ENCODE data around the gene PDE11A. TPM values are rescaled to one million over a fixed set of nuclear protein-coding genes. Genes with fewer than 3 reads are reported as not detected.

Gene PDE11A
- total RNA-seq, 1 experiment from 2014 or later = 0.61 TPM

GRCh38 chr2:177897278-177897677 is 175.3 kb downstream of the PDE11A start:
- H3K9me2 ChIP-seq (ENCODE audit: insufficient read depth) = no peaks in the 10 kb centered on the region
- BruUV-seq (replicated peaks) = no TSS peak
- intact Hi-C loops (cut with micrococcal nuclease) = no loop called here
- ChIA-PET POLR2A (no interaction called here), RAD21 (ENCODE audit: low non-redundant PET in 1 of 2, low total read pairs in 2 of 2, uncharacterized antibody in 2 of 2, unreplicated experiment in 2 of 2) (no interaction called here), CTCF (interaction anchor here (1.5 kb wide), 1 partner anchor 9 kb away, joined by 3 read pairs; no protein-coding TSS in a partner anchor)
- no peak for ATAC-seq
- no peaks in the 10 kb centered on the region for H4K20me1 ChIP-seq (ENCODE audit: insufficient read depth)
- no peak overlapping the region for H2AFZ ChIP-seq (ENCODE audit: low read depth, low read length, poor library complexity, severe bottlenecking)
- H3K9me3 ChIP-seq (ENCODE audit: control insufficient read depth in 1 of 2, insufficient read depth in 1 of 2, low read depth in 1 of 2, low read length in 2 of 2) = no peaks in the 10 kb centered on the region
- H3K27ac ChIP-seq (ENCODE audit: low read depth, low read length) = no peak overlapping the region
- no peak overlapping the region for H3K4me2 ChIP-seq (ENCODE audit: low read length)
- no peaks in the 10 kb centered on the region for H3K79me2 ChIP-seq (ENCODE audit: insufficient read depth, low read length)
- no peaks in the 10 kb centered on the region for H3K4me1 ChIP-seq (ENCODE audit: control insufficient read depth in 1 of 2, insufficient read depth in 2 of 2, low read length in 2 of 2)
- H3K4me3 ChIP-seq (replicated peaks in 1 of 2; ENCODE audit: low read depth in 1 of 2, low read length in 2 of 2) = no peak overlapping the region
- TF ChIP-seq TCF7L2 (IDR thresholded peaks at IDR 0.05; ENCODE audit: borderline replicate concordance, extremely low read depth, insufficient read depth, insufficient read length) = no peak
- TF ChIP-seq CBX3 (IDR thresholded peaks at IDR 0.05; ENCODE audit: low read depth) = no peak
- no peak for TF ChIP-seq FOSL1 (IDR thresholded peaks at IDR 0.05; ENCODE audit: low read depth)
- no peak for TF ChIP-seq ELF1 (IDR thresholded peaks at IDR 0.05; ENCODE audit: borderline replicate concordance, low read depth)
- TF ChIP-seq JUND (IDR thresholded peaks at IDR 0.05) = no peak
- no peak for TF ChIP-seq ZBTB33 (IDR thresholded peaks at IDR 0.05; ENCODE audit: extremely low read depth, insufficient replicate concordance, low read length)
- TF ChIP-seq ZNF274 (IDR thresholded peaks at IDR 0.05; ENCODE audit: low read depth, low read length) = no peak
- TF ChIP-seq SRF (IDR thresholded peaks at IDR 0.05; ENCODE audit: low read depth) = no peak
- TF ChIP-seq ATF3 (IDR thresholded peaks at IDR 0.05) = no peak
- TF ChIP-seq, protein P1, sequence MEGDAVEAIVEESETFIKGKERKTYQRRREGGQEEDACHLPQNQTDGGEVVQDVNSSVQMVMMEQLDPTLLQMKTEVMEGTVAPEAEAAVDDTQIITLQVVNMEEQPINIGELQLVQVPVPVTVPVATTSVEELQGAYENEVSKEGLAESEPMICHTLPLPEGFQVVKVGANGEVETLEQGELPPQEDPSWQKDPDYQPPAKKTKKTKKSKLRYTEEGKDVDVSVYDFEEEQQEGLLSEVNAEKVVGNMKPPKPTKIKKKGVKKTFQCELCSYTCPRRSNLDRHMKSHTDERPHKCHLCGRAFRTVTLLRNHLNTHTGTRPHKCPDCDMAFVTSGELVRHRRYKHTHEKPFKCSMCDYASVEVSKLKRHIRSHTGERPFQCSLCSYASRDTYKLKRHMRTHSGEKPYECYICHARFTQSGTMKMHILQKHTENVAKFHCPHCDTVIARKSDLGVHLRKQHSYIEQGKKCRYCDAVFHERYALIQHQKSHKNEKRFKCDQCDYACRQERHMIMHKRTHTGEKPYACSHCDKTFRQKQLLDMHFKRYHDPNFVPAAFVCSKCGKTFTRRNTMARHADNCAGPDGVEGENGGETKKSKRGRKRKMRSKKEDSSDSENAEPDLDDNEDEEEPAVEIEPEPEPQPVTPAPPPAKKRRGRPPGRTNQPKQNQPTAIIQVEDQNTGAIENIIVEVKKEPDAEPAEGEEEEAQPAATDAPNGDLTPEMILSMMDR (IDR thresholded peaks at IDR 0.05 in 2 of 3, conservative IDR thresholded peaks at IDR 0.05 in 1 of 3; ENCODE audit: borderline replicate concordance in 1 of 3, insufficient read depth in 1 of 3, low read depth in 2 of 3, low read length in 2 of 3) = no peak
- no peak for TF ChIP-seq CEBPB (IDR thresholded peaks at IDR 0.05; ENCODE audit: low read depth)
- H3K36me3 ChIP-seq (ENCODE audit: control insufficient read depth in 1 of 2, insufficient read depth in 2 of 2, low read length in 2 of 2) = no peaks in the 10 kb centered on the region
- H3K27me3 ChIP-seq (ENCODE audit: insufficient read depth, low read length) = no peaks in the 10 kb centered on the region
- no peak overlapping the region for H3K9ac ChIP-seq (ENCODE audit: low read length)
- DNase-seq (ENCODE audit: low read depth, low spot score) = no peak
